ENCODE measurements around the gene SLCO2B1. TPM values are rescaled to one million over a fixed set of nuclear protein-coding genes. Genes with fewer than 3 reads are reported as not detected.

SLCO2B1 gene
- polyA plus RNA-seq, 3 donors, result 15.2 to 23.4 (median 16.5) TPM

Other genes with a start within 250 kb of the SLCO2B1 start
- 1 to 10 TPM; 1.0 to 5.8 (median 2.4) TPM for gene XRRA1, start 202.0 kb upstream of the SLCO2B1 start, polyA plus RNA-seq
- gene SPCS2, start 201.8 kb upstream of the SLCO2B1 start, polyA plus RNA-seq, result 10 to 100 TPM; 58.1 to 85.6 (median 67.9) TPM
- gene NEU3, start 162.2 kb upstream of the SLCO2B1 start, polyA plus RNA-seq, result 1 to 10 TPM; 2.6 to 3.1 (median 2.6) TPM
- not detected for gene OR2AT4, start 54.2 kb upstream of the SLCO2B1 start, polyA plus RNA-seq
- under 1 TPM in 2 of 3 donors, not detected in 1; 0.14 to 0.27 TPM for gene TPBGL, start 89.7 kb downstream of the SLCO2B1 start, polyA plus RNA-seq
- gene ARRB1, start 200.6 kb downstream of the SLCO2B1 start, polyA plus RNA-seq, result 10 to 100 TPM; 28.2 to 36.6 (median 35.8) TPM
- gene RPS3, start 248.4 kb downstream of the SLCO2B1 start, polyA plus RNA-seq, result 1,000 to 10,000 TPM; 1,862 to 3,388 (median 2,569) TPM

All from adipose tissue (tissue), 3 donors.